H4 (cell line): ENCODE data around the gene QTRT2. TPM values are rescaled to one million over a fixed set of nuclear protein-coding genes. Genes with fewer than 3 reads are reported as not detected.

ENCODE experiments used
- DNase-seq: peaks from one replicate; pipeline ENCODE4 v3.0.0-alpha.2; 2015; ENCODE audit warnings: low spot score
- total RNA-seq: library from RNA; depleted of rRNA; stranded (reverse); fragments of >200 nt; shearing (Covaris generic); gene quantifications from 2 replicates; pipeline ENCODE4 v1.2.3, GENCODE V29; 2014

The QTRT2 gene
- total RNA-seq, 1 experiment from 2014 or later = 23.6 TPM

DNA sequence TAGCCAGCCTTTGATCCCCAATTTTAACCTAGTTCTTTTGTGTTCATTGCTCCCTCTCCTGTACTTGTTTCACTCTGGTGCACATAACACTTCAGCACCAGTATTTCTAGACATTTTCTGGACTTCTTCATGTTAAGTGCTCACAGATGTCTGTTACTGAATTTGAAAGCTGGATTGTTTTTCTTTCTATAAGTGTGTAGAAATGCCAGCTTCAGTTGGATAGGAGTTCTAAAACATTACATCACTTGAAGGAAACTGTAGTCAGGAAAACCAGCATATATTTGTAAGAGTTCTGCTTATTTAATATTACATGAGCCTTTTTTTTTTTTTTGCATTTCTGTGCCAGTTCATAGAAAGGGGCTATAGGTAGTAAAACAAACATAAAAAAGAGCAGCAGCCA lies 21.6 kb downstream of the QTRT2 start:
- no peak for DNase-seq

DNA sequence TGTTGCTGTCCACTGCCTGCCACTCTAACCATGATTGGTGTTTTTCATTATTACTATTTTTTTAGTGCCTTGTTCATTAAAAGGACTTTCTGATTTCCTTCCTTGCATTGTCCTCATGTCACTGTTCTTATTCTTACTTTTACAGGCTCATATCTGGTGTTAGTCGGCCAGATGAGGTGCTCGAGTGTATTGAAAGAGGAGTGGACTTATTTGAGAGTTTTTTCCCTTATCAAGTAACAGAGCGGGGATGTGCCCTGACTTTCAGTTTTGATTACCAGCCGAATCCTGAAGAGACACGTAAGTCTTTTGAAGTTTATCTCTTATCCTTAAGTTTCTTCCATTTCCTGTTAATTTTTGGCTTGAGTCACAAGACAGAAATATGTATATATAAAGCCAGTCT lies 23.2 kb downstream of the QTRT2 start:
- no peak for DNase-seq

DNA sequence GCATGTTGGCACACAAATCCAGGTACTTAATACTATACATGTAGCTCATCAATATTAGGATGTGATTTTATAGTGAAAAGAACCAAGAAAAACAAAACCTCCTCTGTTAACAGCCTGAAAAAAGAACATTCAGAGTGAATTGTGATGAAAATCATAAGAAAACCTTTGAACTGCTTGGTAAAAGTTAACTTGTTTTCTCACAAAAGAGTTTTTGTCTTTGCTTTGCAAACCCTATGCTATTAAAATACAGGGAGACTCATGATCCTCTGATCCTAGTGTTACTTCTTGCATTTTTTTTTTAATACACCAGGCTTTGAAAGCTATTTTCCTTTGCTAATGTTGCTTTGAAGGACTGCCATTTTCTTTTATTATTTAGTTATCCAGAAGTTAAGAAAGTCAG lies 23.7 kb downstream of the QTRT2 start:
- no peak for DNase-seq

DNA sequence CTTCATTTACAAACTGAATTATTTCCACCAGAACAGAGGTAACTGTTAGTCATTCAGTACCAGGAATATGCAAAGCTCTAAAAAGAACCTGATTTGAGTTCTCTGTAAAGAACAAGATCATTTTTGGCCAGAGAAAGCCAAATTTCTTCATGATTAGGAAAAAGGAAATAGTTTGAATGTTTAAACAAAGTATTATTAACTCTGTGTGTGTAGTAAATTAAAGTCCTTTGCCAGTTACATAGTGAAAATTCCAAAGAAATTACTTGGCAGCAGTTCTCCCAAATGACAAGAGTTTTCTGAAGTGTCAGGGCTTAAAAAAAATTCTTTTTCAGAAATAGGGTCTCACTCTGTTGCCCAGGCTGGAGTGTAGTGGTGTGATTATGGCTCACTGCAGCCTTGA lies 24.5 kb downstream of the QTRT2 start:
- no peak for DNase-seq

DNA sequence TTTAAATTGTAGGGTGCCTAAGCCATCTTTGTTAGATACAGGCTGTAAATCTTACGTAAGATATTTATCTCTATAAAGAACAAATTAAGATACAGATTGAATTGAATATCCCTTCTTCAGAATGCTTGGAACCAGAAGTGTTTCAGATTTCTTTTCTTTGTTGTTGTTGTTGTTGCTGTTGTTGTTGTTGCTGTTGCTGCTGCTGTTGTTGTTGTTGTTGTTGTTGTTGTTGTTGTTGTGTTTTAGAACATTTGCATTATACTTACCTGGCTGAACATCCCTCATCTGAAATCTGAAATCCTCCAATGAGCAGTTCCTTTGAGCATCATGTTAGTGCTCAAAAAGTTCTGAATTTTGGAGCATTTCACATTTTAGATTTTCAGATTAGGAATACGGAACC lies 26.6 kb downstream of the QTRT2 start:
- DNase-seq = no peak

DNA sequence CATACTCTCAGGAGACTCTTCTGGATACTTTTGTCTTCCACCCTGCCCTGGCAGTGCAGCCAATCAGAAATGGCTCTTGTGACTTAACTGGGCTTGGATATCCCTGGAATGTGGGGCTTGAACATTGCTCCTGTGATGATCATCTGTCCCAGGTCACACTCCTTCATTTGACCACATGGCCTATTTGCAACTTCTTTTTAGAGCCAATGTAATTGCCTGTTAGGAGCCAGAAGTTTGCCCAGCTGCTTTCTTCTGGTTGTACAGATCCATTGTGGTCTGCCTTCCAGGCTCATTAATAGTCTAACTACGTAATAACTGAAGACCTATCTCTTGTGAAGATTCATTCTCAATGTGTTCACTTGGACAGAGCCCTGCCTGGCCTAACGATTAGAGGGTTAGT lies 29.8 kb downstream of the QTRT2 start:
- DNase-seq = no peak

DNA sequence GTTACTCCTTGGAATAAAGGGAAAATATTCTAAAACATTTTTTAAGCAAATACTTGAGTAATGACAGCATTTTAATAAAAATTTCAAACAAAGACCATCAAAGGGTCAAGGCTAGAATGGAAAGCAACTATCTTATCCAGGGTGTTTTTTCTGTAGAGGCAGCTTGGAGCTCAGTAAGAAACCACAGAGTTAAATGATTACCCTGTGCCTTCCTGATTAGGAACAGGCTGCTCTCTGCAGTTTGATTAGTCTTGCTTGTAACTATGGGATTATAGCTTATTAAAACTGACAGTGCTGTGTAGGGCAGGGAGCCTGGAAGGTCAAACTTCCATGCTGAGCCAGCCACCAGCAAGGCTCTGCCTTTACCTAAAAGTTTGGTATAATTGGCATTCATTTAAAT lies 33.1 kb downstream of the QTRT2 start:
- DNase-seq = no peak

DNA sequence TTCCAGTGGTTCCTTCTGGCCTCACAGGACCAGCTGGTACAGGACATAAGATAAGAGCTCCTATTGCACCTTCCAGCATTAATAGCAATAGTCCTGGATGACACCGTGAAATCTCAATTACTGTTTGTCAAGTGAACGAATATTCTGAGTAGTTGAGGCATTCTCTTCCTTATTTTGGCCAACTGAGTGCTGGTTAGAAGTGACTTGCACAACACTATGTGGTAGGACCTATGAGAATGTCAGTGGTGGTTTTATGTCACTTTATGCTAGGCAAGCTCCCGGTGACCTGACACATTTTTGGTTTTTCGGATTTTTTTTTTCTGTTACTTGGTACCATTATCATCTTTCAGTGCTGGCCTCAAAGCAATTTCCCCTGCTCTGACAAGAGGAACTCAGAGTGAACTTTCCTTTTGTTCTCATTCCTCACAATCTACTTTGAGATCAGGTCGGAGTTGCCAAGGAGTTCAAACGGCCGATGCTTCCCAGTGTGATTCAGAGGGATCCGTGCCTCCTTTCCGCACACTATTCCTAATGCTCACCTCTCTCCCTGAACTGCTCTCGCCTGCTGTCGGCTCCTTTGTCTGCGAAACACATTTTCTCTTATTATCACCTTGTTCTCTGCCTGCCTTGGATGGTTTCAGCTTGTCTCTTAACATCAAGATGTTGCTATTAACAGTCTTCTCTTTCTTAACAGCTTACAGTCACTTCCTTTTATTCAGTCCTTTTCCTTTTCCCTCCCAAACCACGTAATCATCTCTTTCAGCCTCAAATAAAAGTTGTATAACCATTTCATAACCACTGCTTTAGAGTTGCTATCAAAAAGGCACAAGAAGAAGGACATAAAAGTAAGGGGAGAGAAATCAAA lies 35.8 kb downstream of the QTRT2 start:
- DNase-seq = no peak

DNA sequence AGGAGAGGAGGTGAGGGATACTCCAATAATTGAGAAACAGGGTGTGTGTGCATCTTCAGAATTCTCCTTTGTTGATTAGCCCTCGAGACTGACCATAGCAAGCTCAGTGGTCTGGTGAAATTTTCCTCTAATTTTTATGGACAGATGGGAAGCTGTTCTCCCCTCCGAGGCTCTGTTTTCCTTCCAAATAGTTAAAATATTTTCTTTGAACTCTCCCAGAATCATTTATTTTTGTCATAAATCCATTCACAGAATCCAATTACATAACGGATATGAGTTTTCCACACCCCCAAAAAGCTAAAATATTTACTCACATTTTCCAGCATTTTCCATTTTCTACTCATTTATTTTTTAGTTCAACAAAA lies 36.5 kb downstream of the QTRT2 start:
- DNase-seq = no peak

DNA sequence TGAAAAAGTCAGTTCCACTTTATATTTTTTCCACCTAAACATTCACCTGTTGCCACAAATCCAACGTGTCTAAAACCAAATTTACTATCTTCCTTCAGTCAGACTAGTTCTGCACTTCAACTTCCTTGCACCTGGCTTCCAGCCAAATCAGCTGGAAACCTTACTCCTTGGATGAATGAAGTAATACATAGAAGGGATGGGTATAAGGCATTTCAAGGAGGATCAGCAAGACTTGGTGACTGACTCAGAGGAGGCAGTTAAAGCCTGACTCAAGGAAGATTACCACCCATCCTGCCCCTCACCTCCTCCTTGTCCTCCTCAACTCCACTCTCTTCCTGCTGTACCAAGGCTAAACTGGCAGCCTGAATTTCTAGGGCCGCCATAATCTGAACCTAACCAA lies 37.1 kb downstream of the QTRT2 start:
- peak; percentile 56 for DNase-seq

DNA sequence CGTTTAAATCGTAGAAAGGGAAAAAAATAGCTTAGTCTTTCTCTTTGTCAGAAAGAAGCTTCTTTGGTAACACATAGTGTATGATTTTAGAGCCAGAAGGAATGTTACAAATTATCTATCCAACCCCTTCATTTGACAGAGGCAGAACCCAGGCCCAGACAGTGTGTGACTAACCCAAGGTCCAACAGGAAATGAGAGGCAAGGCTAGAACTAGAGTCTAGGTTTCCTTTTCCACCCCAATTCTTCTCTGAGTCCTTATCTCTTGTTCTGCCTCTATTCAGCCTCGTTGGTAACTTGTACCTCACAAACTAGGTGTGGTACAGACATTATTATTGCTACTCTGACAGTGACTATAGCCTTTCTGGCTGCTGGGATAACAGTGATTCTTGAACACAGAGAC lies 39.3 kb downstream of the QTRT2 start:
- no peak for DNase-seq

DNA sequence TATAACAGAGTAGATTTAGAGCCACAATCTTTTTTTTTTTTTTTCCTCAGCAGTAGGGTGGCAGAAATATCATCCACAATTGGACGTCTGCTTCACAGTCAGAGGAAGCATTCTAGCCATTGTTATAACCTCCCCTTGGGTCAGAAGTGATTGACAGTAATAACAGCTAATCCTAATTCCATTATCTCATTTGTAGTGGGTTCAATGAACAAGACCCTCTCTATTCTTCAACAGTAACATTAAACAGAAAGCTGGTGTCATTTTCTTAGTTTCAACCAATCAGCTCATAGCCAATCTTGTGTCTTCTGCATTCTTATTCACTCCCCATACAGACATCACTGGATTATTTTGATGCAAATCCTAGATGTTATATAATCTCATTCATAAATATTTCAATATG lies 44.6 kb downstream of the QTRT2 start:
- no peak for DNase-seq

DNA sequence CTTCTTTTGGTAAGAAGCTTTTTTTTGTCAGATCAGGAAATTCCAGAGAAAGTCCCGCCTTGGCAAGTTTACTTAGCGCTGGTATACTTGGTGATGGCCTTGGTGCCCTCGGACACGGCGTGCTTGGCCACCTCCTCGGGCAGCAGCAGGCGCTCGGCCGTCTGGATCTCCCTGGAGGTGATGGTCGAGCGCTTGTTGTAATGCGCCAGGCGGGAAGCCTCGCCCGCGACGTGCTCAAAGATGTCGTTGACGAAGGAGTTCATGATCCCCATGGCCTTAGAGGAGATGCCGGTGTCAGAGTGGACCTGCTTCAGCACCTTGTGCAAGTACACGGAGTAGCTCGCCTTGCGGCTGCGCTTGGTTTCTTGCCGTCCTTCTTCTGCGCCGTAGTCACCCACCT lies 46.6 kb downstream of the QTRT2 start:
- no peak for DNase-seq

DNA sequence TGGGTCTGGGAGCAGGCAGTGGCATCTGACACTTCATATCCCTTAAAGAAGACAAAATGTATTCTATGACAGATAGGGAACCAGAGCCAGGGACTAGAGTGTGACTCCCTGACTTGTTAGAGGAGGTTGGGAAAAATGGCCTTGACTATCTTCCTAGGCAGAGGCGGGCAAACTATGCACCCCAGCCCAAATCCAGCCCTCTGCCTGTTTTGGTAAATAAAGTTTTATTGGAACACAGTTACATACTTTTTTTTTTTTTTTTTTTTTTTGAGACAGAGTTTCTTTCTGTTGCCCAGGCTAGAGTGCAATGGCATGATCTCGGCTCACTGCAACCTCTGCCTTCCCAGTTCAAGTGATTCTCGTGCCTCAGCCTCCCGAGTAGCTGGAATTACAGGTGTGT lies 47.3 kb downstream of the QTRT2 start:
- no peak for DNase-seq

DNA sequence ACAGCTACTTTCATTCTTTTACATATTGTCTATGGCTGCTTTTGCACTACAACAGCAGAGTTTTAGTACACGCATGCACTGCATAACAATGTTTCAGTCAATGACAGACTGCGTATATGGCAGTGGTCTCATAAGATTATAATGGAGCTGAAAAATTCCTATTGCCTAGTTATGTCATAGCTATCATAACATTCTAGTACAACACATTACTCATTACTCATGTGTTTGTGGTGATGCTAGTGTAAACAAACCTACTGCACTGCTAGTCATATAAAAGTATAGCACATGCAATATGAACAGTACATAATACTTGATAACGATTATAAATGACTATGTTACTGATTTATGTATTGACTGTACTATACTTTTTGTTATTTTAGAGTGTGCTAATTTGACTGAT lies 47.9 kb downstream of the QTRT2 start:
- peak; percentile 21 for DNase-seq

DNA sequence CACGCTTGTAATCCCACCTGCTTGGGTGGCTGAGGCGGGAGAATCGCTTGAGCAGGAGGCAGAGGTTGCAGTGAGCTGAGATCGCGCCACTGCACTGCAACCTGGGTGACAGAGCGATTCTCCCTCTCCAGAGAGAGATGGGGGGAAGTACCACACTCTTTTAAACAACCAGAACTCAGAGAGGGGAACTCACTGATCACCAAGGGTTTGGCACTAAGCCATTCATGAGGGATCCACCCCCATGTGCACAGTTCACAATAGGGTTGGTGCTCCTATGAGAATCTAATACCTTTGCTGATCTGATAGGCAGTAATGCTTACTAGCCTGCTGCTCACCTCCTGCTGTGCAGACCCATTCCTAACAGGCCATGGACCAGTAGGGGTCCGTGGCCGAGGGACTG lies 51.6 kb downstream of the QTRT2 start:
- no peak for DNase-seq

DNA sequence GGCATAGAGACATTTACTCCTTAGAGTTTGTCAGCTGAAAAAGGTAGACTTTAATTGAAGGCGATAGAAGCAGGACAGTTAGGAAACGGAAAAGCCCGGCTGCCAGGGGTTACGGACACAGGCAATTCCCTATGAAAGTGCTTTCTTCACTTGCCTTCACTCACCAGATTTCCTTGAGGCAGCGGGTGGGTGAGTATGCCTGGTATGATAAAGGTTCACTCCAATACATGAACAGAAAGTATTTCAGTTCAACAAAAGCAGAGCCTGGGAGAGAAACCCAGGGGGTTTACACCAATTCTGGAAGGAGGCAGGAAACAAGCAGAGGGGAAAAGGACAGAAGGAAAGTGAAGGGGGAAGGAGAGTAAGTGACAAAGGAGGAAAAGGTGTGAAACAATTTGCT lies 53.9 kb downstream of the QTRT2 start:
- DNase-seq = no peak

DNA sequence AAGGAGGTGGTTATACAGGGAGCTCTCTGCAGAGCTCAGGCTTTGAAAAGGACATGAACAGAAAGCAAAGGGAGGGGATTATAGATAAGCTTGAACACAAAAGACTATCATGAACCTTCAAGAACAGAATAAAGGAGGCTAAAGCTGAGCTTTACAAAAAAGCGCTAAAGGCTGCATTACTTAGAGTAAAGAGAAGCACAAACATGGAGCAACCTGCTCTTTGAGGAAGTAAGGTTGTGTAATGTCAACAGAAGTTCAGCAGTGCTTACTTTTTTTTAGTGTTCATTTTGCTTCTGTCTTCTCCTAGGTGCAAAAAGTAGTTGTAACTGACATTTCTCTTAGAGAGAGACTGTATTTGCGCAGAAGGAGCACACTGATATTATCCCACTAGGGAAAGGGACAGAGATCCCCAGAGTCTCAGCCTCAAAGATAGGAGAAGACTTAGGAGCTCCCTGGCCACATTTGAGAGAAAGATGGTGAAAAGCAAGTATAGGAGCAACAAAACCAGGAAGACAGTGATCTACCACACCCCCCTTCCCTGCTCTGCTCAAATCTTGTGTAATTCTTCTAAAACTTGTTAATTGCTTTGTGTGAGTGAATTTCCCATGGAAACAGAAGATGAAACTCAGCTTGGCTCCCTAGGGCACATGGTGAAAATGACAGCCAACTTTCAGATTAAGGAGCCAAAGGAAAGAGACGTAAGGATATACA lies 54.7 kb downstream of the QTRT2 start:
- no peak for DNase-seq

DNA sequence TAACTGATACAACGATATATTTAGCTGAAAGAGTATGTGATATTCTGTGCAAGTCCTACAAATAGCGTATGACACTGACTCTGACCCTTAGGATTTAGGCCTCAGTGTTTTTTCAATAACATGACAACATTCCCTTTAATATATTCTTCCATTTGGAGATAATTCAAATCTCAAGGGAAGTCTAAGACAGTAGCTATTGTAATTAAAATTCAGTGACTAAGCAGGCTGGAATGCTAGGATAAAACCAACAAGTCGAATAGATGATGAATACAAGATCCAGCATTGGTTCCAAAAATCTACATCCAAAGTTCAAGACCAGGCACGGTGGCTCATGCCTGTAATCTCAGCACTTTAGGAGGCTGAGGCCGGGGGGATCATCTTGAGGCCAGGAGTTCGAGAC lies 56.2 kb downstream of the QTRT2 start:
- no peak for DNase-seq

DNA sequence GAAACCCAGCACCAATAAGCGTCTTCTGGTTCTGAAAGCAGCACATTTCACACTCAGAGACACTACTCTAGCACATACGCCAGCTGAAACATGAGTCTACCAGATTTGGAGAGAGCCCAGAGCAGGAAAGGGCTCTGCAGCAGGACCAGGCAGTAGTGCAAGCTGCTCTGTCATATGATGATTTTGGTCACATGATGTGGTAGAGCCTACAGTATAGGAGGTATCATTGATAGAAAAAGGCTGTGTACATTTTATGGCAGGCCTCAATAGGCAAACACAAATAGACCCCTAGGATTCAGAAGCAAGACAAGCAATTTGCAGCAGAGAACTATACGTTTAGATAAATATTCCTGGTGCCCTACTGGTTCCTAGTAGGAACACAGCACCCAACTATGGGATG lies 58.2 kb downstream of the QTRT2 start:
- no peak for DNase-seq

DNA sequence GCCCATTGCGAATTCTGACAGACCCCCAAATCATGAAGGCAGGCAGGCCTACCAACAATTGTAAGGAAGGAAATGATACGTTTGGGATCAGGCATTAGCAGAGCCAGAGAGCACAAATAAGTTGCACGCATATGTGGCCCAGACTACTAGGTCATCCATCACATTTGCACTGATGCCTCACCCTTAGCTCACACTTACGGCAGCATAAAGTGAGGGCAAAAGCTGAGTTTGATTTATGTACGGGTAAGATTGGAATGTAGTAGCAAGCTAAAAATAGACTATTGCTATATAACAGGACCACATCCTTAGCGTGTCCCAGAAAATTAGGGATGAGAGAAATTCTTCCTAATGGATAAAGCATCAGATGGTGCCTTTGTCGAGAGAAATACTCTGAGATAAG lies 58.6 kb downstream of the QTRT2 start:
- no peak for DNase-seq

DNA sequence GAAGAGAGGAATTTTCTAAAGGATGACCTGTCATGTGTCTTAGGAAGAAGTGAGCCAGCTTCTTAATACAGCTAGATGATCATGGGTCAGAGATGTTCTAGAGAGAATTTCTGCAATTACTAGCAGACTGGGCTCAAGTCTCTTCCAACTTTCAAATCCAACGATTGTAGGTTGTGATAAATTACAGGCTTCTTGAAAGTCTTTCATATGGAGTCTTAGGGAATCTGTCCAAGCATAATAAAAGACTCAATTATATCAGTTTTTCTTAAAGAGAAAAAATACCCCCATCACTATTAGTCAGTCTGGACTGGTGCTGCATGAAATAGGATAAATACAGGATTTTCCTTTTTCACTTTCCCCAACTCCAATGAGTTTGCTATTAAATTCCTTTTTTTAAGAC lies 63.2 kb downstream of the QTRT2 start:
- no peak for DNase-seq

DNA sequence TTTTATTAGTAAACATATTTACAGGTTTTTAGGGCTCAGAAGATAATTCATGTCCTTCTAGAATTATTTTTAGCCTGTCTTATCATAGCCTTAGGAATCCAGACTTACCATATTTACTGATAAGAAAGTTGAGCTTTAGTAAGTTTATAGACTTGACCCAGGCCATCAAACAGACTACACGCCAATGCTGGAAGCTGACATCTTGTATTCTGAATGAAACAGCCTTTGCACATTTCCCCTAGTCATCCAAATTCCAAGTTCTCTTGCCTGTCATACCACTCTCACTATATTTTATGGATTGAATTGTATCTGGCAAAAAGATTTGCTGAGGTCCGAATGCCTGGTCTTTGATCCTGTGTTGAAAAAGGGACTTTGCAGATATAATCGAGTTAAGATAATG lies 63.7 kb downstream of the QTRT2 start:
- DNase-seq = no peak
